BE2C (cell line): ENCODE measurements around the gene WDR4.
A peak's percentile ranks its signal among the peaks of the same experiment; 100 is the strongest.

Experiments used
- DNase-seq: peaks from one replicate; pipeline ENCODE4 v3.0.0-alpha.2; 2020
- H3K27me3 ChIP-seq: fragments of 250-450 bp; sonication (Bioruptor Pico); 2 replicates; pipeline ENCODE4 v1.5.1; 2020; ENCODE audit warnings: mild to moderate bottlenecking
- H3K36me3 ChIP-seq: fragments of 250-450 bp; sonication (Bioruptor Pico); 2 replicates; pipeline ENCODE4 v1.5.1; 2020; ENCODE audit warnings: mild to moderate bottlenecking
- H3K4me1 ChIP-seq: fragments of 250-450 bp; sonication (Bioruptor Pico); 2 replicates; pipeline ENCODE4 v1.5.1; 2020
- H3K4me3 ChIP-seq: 2 replicates; pipeline ENCODE4 v1.5.1; 2011; ENCODE audit warnings: low read depth, low read length
- H3K9me3 ChIP-seq: fragments of 250-450 bp; sonication (Bioruptor Pico); 2 replicates; pipeline ENCODE4 v1.5.1; 2020
- CTCF ChIP-seq: IDR thresholded peaks from 2 replicates; pipeline ENCODE4 v1.5.1; 2012; ENCODE audit warnings: mild to moderate bottlenecking, low read depth, low read length

The WDR4 gene

DNA sequence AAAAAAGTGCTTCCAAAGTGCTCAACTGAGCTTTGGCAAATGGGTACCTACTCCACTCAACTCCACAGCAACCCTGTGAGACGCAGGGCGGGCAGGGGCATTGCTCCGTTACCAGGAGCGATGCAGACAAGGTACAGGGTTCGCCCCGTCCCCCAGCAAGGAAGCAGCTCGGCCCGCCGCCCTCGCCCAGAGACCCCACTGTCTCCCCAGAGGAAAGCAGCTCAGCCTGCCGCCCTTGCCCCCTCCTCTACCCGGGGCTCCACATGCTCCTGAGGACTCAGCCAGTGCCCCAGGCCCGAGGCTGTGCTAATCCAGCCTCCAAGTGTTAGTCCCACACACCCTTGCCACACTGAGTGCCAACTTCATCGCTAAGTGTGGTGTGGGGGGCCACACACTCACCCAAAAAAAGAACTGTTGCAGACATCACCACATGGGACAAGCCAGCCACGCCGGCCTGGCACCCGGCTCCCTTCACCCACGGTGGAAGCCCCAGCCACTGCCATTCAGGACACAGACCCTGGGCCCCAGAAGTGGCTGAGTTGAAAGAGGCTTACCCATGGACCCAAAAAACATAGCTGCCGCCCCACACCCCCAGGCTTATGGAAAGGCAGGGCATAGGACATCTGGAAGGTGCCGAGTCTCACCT is 26.3 kb downstream of the WDR4 start:
- TF ChIP-seq CTCF: no peak
- no peaks in the 10 kb centered on the region for H3K27me3 ChIP-seq
- H3K4me1 ChIP-seq: no peaks in the 10 kb centered on the region; the same call in 1 of the 2 replicates
- H3K36me3 ChIP-seq: peaks cover 89% of the 10 kb centered on the region
- H3K9me3 ChIP-seq: no peaks in the 10 kb centered on the region
- DNase-seq: no peak
- H3K4me3 ChIP-seq: no peak overlapping the region

DNA sequence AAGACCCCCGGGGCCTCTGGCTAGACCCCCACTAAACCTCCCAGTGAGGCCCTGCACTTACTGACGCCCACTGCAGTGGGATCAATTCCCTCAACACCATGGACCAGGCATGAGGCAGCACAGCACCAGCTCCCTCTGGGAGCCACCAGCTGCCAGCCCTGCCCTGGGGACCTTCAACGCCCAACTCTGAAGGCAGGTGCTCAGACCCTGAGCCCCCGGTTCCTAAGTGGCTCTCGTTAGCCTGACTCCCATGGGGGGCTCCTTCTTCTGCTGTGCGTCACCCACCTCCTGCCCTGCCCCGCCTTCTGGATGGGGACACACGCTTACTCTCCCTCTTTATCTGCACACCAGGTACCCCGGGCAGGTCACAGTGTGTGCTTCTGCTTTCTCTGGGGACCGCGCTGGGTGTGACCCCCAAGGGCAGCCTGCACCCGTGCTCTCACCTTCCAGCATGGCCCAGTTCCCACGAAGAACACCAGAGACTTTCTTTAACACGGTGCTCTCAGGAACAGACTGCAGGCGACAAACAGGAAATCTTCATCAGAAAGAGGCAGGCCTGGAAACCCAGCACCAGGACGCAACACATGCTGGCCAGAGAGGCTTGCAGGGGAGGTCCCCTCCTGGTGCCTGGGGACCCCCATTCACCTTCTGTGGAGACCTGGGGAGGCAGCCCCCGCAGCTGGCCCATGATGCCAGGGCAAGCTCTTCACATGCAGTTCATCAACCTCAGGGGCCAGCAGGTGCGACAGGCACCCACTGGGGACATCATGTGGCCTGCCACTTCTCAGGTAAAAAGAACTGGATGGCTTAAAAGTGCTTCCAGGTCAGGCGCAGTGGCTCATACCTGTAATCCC is 27.3 kb downstream of the WDR4 start:
- Histone ChIP-seq H3K4me3 (no peak overlapping the region), H3K36me3 (peaks cover 90% of the 10 kb centered on the region), H3K9me3 (no peaks in the 10 kb centered on the region), H3K27me3 (no peaks in the 10 kb centered on the region), H3K4me1 (no peaks in the 10 kb centered on the region; the same call in 1 of the 2 replicates)
- no peak for TF ChIP-seq CTCF
- DNase-seq: no peak

- peak; percentile 51 for TF ChIP-seq CTCF
- DNase-seq: peak; percentile 55
Observed at GRCh38 chr21:42850866-42851391, 28.4 kb downstream of the WDR4 start.

DNA sequence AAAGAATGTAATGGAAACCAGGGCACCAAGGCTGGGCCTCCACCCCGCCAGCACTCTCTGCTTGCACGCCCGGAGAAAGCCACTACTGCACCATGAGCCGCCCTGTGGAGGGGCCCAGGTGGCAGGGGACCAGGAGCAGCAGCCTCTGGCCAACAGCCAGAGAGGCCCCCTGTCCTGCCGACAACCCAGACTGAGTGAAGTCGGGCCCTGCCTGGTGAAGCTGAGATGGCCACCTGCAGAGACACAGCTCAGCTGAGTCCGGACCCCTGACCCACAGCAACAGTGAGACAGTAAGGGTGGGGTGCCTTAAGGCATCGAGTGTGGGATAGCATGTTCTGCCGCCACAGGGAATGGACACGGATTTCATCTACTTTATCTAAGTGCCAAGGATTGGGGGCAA is 28.9 kb downstream of the WDR4 start:
- H3K9me3 ChIP-seq: no peaks in the 10 kb centered on the region
- H3K4me1 ChIP-seq: no peaks in the 10 kb centered on the region; the same call in 1 of the 2 replicates
- H3K4me3 ChIP-seq: no peak overlapping the region
- H3K36me3 ChIP-seq: peaks cover 87% of the 10 kb centered on the region
- no peak for TF ChIP-seq CTCF
- DNase-seq: no peak
- H3K27me3 ChIP-seq: no peaks in the 10 kb centered on the region

More at GRCh38 chr21:42850866-42851391, 28.4 kb downstream of the WDR4 start:
- Histone ChIP-seq H3K4me1 (no peaks in the 10 kb centered on the region; the same call in 1 of the 2 replicates), H3K27me3 (no peaks in the 10 kb centered on the region), H3K36me3 (peaks cover 87% of the 10 kb centered on the region), H3K4me3 (no peak overlapping the region), H3K9me3 (no peaks in the 10 kb centered on the region)

- Histone ChIP-seq H3K4me3 (no peak overlapping the region), H3K4me1 (no peaks in the 10 kb centered on the region; the same call in 1 of the 2 replicates), H3K27me3 (no peaks in the 10 kb centered on the region), H3K36me3 (peaks cover 87% of the 10 kb centered on the region), H3K9me3 (no peaks in the 10 kb centered on the region)
- no peak for TF ChIP-seq CTCF
- no peak for DNase-seq
Observed at GRCh38 chr21:42849759-42850412, 29.5 kb downstream of the WDR4 start.
